Subcutaneous adipose tissue (tissue), 4 donors: ENCODE data around the gene PADI2. TPM values are rescaled to one million over a fixed set of nuclear protein-coding genes. Genes with fewer than 3 reads are reported as not detected.

Experiments
- total RNA-seq, 4 donors: library from RNA; depleted of rRNA; stranded (reverse); fragments of >200 nt; gene quantifications; one replicate each; pipeline ENCODE4 v1.1.0, GENCODE V29; 2016
- TF ChIP-seq, protein P1 (sequence below): fragments of 450-650 bp; IDR thresholded peaks from one replicate; pipeline ENCODE4 v1.5.1; 2016; ENCODE audit warnings: low read depth, mild to moderate bottlenecking, control low read depth, antibody characterized with exemption, moderate library complexity

Gene PADI2
- total RNA-seq, 4 donors from 2014 or later: 0.19 to 2.9 (median 0.60) TPM

DNA sequence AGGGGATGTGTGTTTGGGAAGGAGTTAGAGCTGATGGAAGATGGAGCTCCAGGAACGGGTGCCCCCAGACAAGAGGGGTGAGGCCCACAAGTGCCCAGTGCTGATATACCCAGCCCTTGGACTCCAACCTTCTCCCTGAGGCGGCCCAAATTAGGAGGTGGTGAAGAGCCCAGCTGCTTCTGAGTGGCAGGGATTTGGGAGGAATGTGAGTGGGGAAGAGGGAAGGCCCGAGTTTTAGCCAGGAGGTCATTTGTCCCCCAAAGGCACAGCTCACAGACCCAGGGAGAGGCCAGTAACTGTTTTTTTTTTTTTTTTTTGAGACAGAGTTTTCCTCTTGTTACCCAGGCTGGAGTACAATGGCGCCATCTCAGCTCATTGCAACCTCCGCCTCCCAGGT is 1.2 kb upstream of the PADI2 start:
- TF ChIP-seq, protein P1, sequence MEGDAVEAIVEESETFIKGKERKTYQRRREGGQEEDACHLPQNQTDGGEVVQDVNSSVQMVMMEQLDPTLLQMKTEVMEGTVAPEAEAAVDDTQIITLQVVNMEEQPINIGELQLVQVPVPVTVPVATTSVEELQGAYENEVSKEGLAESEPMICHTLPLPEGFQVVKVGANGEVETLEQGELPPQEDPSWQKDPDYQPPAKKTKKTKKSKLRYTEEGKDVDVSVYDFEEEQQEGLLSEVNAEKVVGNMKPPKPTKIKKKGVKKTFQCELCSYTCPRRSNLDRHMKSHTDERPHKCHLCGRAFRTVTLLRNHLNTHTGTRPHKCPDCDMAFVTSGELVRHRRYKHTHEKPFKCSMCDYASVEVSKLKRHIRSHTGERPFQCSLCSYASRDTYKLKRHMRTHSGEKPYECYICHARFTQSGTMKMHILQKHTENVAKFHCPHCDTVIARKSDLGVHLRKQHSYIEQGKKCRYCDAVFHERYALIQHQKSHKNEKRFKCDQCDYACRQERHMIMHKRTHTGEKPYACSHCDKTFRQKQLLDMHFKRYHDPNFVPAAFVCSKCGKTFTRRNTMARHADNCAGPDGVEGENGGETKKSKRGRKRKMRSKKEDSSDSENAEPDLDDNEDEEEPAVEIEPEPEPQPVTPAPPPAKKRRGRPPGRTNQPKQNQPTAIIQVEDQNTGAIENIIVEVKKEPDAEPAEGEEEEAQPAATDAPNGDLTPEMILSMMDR: no peak

GRCh38 chr1:17119773-17120480 is 676 bp upstream of the PADI2 start:
- TF ChIP-seq, protein P1: no peak

- TF ChIP-seq, protein P1: no peak
These were observed 560 bp downstream of the PADI2 start for GRCh38 chr1:17118706-17119075.

DNA sequence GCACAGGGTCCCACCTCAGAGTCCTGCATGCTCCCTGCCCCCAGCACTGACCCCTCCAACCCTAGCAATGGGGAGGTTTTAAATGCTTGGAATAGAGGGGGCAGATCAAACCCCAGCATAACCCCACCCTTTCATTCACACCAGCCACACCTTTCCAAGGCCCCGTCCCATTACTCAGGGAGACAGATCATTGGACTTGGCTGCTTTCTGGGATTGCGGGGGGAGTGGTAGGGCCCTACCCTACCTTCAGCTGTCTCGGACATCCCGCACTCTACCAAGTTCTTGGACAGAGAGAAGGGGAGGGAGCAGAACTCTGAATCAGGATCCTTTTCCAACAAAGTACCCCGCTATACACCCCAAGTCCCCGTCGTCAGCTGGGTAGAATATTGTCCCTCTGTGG is 983 bp downstream of the PADI2 start:
- TF ChIP-seq, protein P1: no peak

DNA sequence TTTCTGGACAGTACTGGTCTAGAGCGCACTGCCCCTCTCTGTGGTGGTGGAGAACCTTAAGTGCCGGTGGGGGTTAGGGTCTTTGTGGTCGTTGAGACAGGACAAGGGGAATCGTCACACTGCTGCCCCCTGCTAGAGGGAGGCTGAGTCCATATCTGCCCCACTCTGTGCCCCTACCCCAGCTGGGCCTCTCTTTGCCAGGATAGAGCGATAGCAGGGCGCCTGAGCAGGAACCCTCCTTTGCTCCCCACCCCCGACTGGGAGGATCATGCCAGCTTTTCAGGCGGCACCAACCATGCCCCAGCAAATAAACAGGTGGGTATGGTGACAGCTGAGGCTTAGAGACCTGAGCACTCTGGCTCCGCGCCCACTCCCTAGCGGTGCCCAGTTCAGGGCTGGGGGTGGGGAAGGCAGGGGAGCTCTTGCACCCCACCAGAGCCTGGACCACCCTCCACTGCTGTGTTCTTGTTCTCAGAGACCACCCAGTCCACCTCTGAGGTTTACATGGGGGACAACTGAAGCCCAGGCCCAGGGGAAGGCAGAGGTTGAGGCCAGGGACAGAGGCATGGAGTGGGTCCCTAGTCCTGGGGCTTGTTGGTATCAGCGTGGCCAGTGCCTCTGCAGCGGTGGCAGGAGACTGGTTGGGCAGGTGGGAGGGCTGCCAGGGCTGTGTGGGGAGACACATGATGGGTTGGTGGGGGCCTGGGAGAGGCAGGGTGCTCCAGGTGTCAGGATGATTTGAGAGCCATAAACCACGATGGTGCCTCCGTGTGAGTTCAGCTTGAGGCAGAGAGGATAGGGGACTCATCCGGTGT is 1.6 kb downstream of the PADI2 start:
- TF ChIP-seq, protein P1: no peak

DNA sequence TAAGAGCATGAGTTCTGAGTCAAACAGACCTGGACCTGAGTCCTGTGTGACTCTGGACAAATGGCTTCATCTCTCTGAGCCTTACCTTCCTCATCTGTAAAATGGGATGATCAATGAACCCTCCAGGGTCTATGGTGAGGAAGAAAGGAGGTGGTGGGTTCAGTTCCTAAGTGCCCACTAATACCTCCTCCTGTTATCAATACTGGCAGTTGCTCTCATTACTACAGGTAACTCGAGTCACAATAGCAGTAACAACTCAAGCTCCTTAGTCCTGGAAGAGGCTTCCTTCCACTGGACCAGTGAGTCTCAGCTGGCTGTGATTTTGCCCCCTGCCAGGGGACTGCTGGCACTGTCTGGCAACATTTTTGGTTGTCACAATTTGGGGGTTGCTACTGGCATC is 2.6 kb downstream of the PADI2 start:
- TF ChIP-seq, protein P1: no peak

DNA sequence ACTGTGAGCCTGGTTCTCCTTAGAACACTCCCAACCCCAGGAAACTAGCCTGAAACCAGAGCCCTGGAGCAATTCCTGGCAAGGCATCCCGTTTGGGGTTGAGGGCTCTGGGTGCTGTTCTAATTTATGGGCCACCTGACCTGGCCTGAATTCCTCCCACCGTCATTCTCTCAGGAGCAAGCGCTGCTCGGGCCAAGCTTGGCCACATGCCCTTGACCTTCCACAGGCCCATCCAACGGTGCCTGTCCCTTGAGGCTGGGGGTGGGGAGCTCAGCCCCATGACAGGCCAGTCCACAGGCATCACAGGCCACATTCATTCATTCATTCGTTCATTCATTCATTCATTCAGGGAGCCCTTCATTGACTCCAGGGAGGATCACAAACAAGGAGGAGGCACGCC is 5.3 kb downstream of the PADI2 start:
- TF ChIP-seq, protein P1: no peak
